ENCODE measurements around the gene TSPAN18.

The TSPAN18 gene

DNA sequence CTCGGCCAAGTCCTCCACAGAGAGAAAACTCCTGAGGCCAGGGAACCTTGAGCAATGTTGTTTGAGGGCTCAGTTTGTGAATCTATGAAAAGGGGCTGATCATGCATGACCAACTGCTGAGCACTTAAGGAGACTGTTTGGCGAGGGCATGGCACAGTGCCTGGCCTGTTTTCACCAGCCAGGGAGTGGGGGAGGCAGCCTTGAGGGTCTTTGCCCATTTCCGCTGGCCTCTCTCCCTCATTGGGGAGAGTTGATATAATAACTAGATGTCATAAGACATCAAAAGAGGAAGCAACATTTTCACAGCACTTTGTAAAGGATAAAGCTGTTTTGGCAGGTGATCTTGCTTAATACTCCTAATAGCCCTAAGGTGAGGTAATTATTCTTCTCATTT is 113.3 kb downstream of the TSPAN18 start:
- peaks cover 0 to 3% of the 10 kb centered on the region in 2 experiments for H3K4me1 ChIP-seq (ENCODE audit: control insufficient read depth in 1 of 2, insufficient read depth in 2 of 2, low read length in 2 of 2)
- H2BK120ac ChIP-seq (ENCODE audit: insufficient read depth, low read length, poor library complexity), result no peak overlapping the region
- H4K8ac ChIP-seq (ENCODE audit: low read depth, low read length), result no peak overlapping the region
- no peaks in the 10 kb centered on the region for H3K79me2 ChIP-seq (ENCODE audit: control insufficient read depth, insufficient read depth, low read length, poor library complexity)
- H2AFZ ChIP-seq (ENCODE audit: insufficient read depth, low read length, poor library complexity), result no peak overlapping the region
- no peaks in the 10 kb centered on the region for H3K79me1 ChIP-seq (ENCODE audit: low read length)
- H2AK5ac ChIP-seq (ENCODE audit: low read length), result no peak overlapping the region
- H3K23ac ChIP-seq (ENCODE audit: low read length), result no peak overlapping the region
- no peak overlapping the region for H3K4me3 ChIP-seq (ENCODE audit: low read depth, low read length)
- no peak overlapping the region for H2BK5ac ChIP-seq (ENCODE audit: low read depth, low read length, poor library complexity)
- DNase-seq, result no peak
- no peak overlapping the region for H3K27ac ChIP-seq (ENCODE audit: low read depth, low read length)
- no peak overlapping the region for H4K12ac ChIP-seq (ENCODE audit: low read depth, low read length)
- no peak overlapping the region for H3K9ac ChIP-seq (ENCODE audit: low read length)
- no peaks in the 10 kb centered on the region for H3K9me3 ChIP-seq (ENCODE audit: insufficient read depth, low read depth, low read length)
- H3K36me3 ChIP-seq (ENCODE audit: control insufficient read depth in 1 of 2, insufficient read depth in 2 of 2, low read length in 2 of 2), result no peaks in the 10 kb centered on the region
- WGBS (ENCODE audit: extremely low coverage, insufficient coverage, insufficient read length), result no CpG with 5 or more reads among the region's 3 CpGs
- H3K14ac ChIP-seq (ENCODE audit: low read length), result no peak overlapping the region
- no peak overlapping the region for H4K91ac ChIP-seq (ENCODE audit: low read depth, low read length)
- no peak overlapping the region for H3K18ac ChIP-seq (ENCODE audit: low read length)
- no peaks in the 10 kb centered on the region for H3K27me3 ChIP-seq (ENCODE audit: insufficient read depth, low read length)
- H2BK12ac ChIP-seq (ENCODE audit: low read length), result no peak overlapping the region
- H3K4ac ChIP-seq (ENCODE audit: low read depth, low read length), result no peak overlapping the region
- H3K4me2 ChIP-seq (ENCODE audit: low read length), result no peak overlapping the region

DNA sequence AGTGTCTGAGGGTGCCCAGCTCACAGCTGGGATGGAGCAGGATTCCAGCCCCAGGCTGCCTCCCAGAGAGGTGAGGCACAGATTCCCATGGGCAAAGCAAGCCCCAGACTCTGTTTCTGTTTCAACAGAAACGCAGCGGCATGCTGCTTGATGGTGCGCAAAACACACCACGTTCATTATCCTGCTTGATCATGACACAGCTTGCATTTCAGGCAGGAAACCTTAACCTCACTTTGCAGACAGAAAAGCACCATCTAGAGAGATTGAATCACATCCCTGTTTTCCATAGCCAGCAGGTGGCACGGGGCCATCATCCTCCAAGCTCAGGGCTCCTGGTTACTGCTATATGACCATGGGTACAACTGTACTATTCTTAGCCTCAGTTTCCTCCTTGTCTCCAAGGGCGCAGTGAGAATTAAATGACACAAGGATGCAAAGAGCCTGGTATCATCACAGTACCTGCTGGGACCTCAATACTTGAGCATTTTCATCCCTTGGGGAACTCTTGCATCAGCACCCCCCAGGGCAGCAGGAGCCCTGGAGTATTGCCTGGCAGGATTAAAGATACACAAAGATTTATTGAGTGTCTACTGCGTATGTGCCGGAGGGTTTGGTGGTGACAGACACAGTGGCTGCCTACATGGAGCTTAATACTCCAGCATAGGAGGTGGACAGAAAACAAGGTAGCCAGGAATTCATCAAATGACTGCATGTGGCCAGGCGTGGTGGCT is 113.9 kb downstream of the TSPAN18 start:
- Histone ChIP-seq H3K27me3 (ENCODE audit: insufficient read depth, low read length) (no peaks in the 10 kb centered on the region), H3K9me3 (ENCODE audit: insufficient read depth, low read depth, low read length) (no peaks in the 10 kb centered on the region), H3K27ac (ENCODE audit: low read depth, low read length) (no peak overlapping the region), H3K4me1 (ENCODE audit: control insufficient read depth in 1 of 2, insufficient read depth in 2 of 2, low read length in 2 of 2) (peaks cover 0 to 3% of the 10 kb centered on the region in 2 experiments), H2BK5ac (ENCODE audit: low read depth, low read length, poor library complexity) (no peak overlapping the region), H3K79me2 (ENCODE audit: control insufficient read depth, insufficient read depth, low read length, poor library complexity) (no peaks in the 10 kb centered on the region), H2BK12ac (ENCODE audit: low read length) (no peak overlapping the region), H3K4ac (ENCODE audit: low read depth, low read length) (no peak overlapping the region), H3K4me3 (ENCODE audit: low read depth, low read length) (no peak overlapping the region), H3K4me2 (ENCODE audit: low read length) (no peak overlapping the region), H3K18ac (ENCODE audit: low read length) (no peak overlapping the region), H4K8ac (ENCODE audit: low read depth, low read length) (no peak overlapping the region), H2BK120ac (ENCODE audit: insufficient read depth, low read length, poor library complexity) (no peak overlapping the region), H4K12ac (ENCODE audit: low read depth, low read length) (no peak overlapping the region), H3K14ac (ENCODE audit: low read length) (no peak overlapping the region), H4K91ac (ENCODE audit: low read depth, low read length) (no peak overlapping the region), H3K9ac (ENCODE audit: low read length) (no peak overlapping the region), H3K36me3 (ENCODE audit: control insufficient read depth in 1 of 2, insufficient read depth in 2 of 2, low read length in 2 of 2) (no peaks in the 10 kb centered on the region), H2AK5ac (ENCODE audit: low read length) (no peak overlapping the region), H2AFZ (ENCODE audit: insufficient read depth, low read length, poor library complexity) (no peak overlapping the region), H3K23ac (ENCODE audit: low read length) (no peak overlapping the region), H3K79me1 (ENCODE audit: low read length) (no peaks in the 10 kb centered on the region)
- DNase-seq, result no peak
- WGBS (ENCODE audit: extremely low coverage, insufficient coverage, insufficient read length), result no CpG with 5 or more reads among the region's 9 CpGs

DNA sequence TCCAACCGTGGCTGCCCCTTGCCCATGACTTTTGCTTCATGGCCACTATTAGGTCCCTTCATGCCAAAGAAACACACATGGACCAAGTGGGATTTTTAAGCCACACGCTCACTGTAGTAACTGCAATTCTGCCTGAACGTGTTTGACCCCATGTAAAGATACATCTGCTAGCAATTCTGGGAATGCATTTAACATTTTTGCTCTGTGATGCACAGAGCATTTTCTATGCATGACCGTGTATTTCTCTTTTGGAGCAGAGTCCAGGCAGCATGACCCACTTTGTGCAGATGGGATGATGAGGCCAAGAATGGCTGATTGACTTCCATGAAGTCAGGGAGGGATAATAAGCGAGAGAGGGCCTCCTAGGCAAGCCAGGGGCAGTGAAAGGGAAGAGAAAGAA is 115.5 kb downstream of the TSPAN18 start:
- peak; percentile 62 to 86 for DNase-seq
- H3K27me3 ChIP-seq (ENCODE audit: insufficient read depth, low read length), result no peaks in the 10 kb centered on the region
- no peak overlapping the region for H3K14ac ChIP-seq (ENCODE audit: low read length)
- no peak overlapping the region for H3K23ac ChIP-seq (ENCODE audit: low read length)
- H2BK120ac ChIP-seq (ENCODE audit: insufficient read depth, low read length, poor library complexity), result no peak overlapping the region
- no peak overlapping the region for H3K18ac ChIP-seq (ENCODE audit: low read length)
- H3K4me2 ChIP-seq (ENCODE audit: low read length), result no peak overlapping the region
- no peak overlapping the region for H3K9ac ChIP-seq (ENCODE audit: low read length)
- H3K79me2 ChIP-seq (ENCODE audit: control insufficient read depth, insufficient read depth, low read length, poor library complexity), result no peaks in the 10 kb centered on the region
- H3K27ac ChIP-seq (ENCODE audit: low read depth, low read length), result no peak overlapping the region
- H2AFZ ChIP-seq (ENCODE audit: insufficient read depth, low read length, poor library complexity), result no peak overlapping the region
- H4K12ac ChIP-seq (ENCODE audit: low read depth, low read length), result no peak overlapping the region
- H3K4ac ChIP-seq (ENCODE audit: low read depth, low read length), result no peak overlapping the region
- H3K4me3 ChIP-seq (ENCODE audit: low read depth, low read length), result no peak overlapping the region
- H3K9me3 ChIP-seq (ENCODE audit: insufficient read depth, low read depth, low read length), result no peaks in the 10 kb centered on the region
- H2AK5ac ChIP-seq (ENCODE audit: low read length), result no peak overlapping the region
- H3K36me3 ChIP-seq (ENCODE audit: control insufficient read depth in 1 of 2, insufficient read depth in 2 of 2, low read length in 2 of 2), result no peaks in the 10 kb centered on the region
- no peak overlapping the region for H4K8ac ChIP-seq (ENCODE audit: low read depth, low read length)
- no CpG with 5 or more reads among the region's 5 CpGs for WGBS (ENCODE audit: extremely low coverage, insufficient coverage, insufficient read length)
- H3K4me1 ChIP-seq (ENCODE audit: control insufficient read depth in 1 of 2, insufficient read depth in 2 of 2, low read length in 2 of 2), result peaks cover 0 to 3% of the 10 kb centered on the region in 2 experiments
- no peak overlapping the region for H2BK5ac ChIP-seq (ENCODE audit: low read depth, low read length, poor library complexity)
- no peak overlapping the region for H4K91ac ChIP-seq (ENCODE audit: low read depth, low read length)
- no peaks in the 10 kb centered on the region for H3K79me1 ChIP-seq (ENCODE audit: low read length)
- no peak overlapping the region for H2BK12ac ChIP-seq (ENCODE audit: low read length)

DNA sequence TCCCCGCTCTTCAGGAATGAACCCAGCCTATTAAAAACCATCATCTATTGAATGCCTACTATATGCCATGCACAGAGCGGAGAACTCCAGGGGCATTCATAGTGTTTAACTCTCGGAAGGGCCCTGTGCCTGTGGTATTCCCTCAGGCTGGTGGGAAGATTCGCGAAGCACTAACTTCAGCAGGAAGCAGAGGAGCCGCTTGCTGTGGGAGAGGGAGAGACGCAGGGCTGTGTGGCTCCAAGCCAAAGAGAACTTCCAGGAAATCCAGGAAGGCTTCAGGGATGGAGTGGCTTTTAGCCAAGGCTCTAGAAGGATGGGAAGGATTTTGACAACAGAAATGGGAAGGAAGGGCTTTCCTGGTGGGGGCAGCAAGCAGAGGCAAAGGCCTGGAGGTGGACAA is 120.1 kb downstream of the TSPAN18 start:
- Histone ChIP-seq H3K4me2 (ENCODE audit: low read length) (no peak overlapping the region), H2BK12ac (ENCODE audit: low read length) (no peak overlapping the region), H3K18ac (ENCODE audit: low read length) (no peak overlapping the region), H3K4me3 (ENCODE audit: low read depth, low read length) (no peak overlapping the region), H3K4ac (ENCODE audit: low read depth, low read length) (no peak overlapping the region), H3K27ac (ENCODE audit: low read depth, low read length) (no peak overlapping the region), H2AK5ac (ENCODE audit: low read length) (no peak overlapping the region), H3K27me3 (ENCODE audit: insufficient read depth, low read length) (no peaks in the 10 kb centered on the region), H2AFZ (ENCODE audit: insufficient read depth, low read length, poor library complexity) (no peak overlapping the region), H3K23ac (ENCODE audit: low read length) (no peak overlapping the region), H3K9me3 (ENCODE audit: insufficient read depth, low read depth, low read length) (no peaks in the 10 kb centered on the region), H3K79me1 (ENCODE audit: low read length) (no peaks in the 10 kb centered on the region), H3K9ac (ENCODE audit: low read length) (no peak overlapping the region), H3K79me2 (ENCODE audit: control insufficient read depth, insufficient read depth, low read length, poor library complexity) (no peaks in the 10 kb centered on the region), H3K4me1 (ENCODE audit: control insufficient read depth in 1 of 2, insufficient read depth in 2 of 2, low read length in 2 of 2) (peaks cover 0 to 3% of the 10 kb centered on the region in 2 experiments), H2BK120ac (ENCODE audit: insufficient read depth, low read length, poor library complexity) (no peak overlapping the region), H4K91ac (ENCODE audit: low read depth, low read length) (no peak overlapping the region), H3K36me3 (ENCODE audit: control insufficient read depth in 1 of 2, insufficient read depth in 2 of 2, low read length in 2 of 2) (no peaks in the 10 kb centered on the region), H3K14ac (ENCODE audit: low read length) (no peak overlapping the region), H4K8ac (ENCODE audit: low read depth, low read length) (no peak overlapping the region), H4K12ac (ENCODE audit: low read depth, low read length) (no peak overlapping the region), H2BK5ac (ENCODE audit: low read depth, low read length, poor library complexity) (no peak overlapping the region)
- no CpG with 5 or more reads among the region's 7 CpGs for WGBS (ENCODE audit: extremely low coverage, insufficient coverage, insufficient read length)
- no peak for DNase-seq
